Astrocyte (in vitro differentiated cells and primary cell): ENCODE data around the gene FRMD8.

Source experiments
- CTCF ChIP-seq: IDR thresholded peaks from 2 replicates; pipeline ENCODE4 v1.5.1; 2011; ENCODE audit warnings: low read depth, mild to moderate bottlenecking, inconsistent platforms, low read length, moderate library complexity; ENCODE audit not compliant: insufficient read depth
- EZH2 ChIP-seq: IDR thresholded peaks from 2 replicates; pipeline ENCODE4 v1.6.1; 2012; ENCODE audit warnings: mild to moderate bottlenecking, low read length, inconsistent platforms; ENCODE audit not compliant: insufficient read depth

- TF ChIP-seq CTCF (no peak), EZH2 (no peak)
Measured at GRCh38 chr11:65417702-65418430, 31.4 kb downstream of the FRMD8 start.
